HEK293 (cell line): ENCODE results near the gene RABGGTA.

Experiments
- CTCF ChIA-PET: fragments of 350-600 bp; formaldehyde crosslinking; extraction: SDS; loops from one replicate; lab custom pipeline; 2021; ENCODE audit warnings: antibody characterized with exemption; lab: Yijun Ruan, JAX
- POLR2A ChIA-PET: fragments of 300-600 bp; formaldehyde crosslinking; extraction: SDS; loops from one replicate; lab custom pipeline; 2020; ENCODE audit warnings: antibody characterized with exemption, inconsistent platforms; lab: Yijun Ruan, JAX
- H3K27ac ChIP-seq: fragments of 200-500 bp; sonication (Bioruptor generic); 2 replicates; pipeline ENCODE4 v1.5.1; 2014; ENCODE audit warnings: low read depth, low read length, control low read depth, inconsistent platforms; ENCODE audit errors: extremely low read depth
- H3K36me3 ChIP-seq, 2 experiments: fragments of 200-500 bp in 1 of 2; sonication (Bioruptor generic) in 1 of 2; 1 replicate in 1 of 2; 2 replicates in 1 of 2; pipeline ENCODE4 v1.5.1; 2014 to 2017; ENCODE audit warnings: inconsistent platforms in 2 of 2, low read length in 2 of 2; ENCODE audit not compliant: control insufficient read depth in 2 of 2, insufficient read depth in 1 of 2
- H3K4me1 ChIP-seq: fragments of 200-500 bp; sonication (Bioruptor generic); 2 replicates; pipeline ENCODE4 v1.5.1; 2014; ENCODE audit warnings: mild to moderate bottlenecking, low read length, inconsistent platforms; ENCODE audit not compliant: control insufficient read depth, insufficient read depth
- H3K4me3 ChIP-seq: 2 replicates; pipeline ENCODE4 v1.5.1; 2011; ENCODE audit warnings: low read depth, mild to moderate bottlenecking, control low read depth, low read length, moderate library complexity
- H3K9me3 ChIP-seq: fragments of 200-500 bp; sonication (Bioruptor generic); 2 replicates; pipeline ENCODE4 v1.5.1; 2014; ENCODE audit warnings: low read depth, low read length, inconsistent platforms; ENCODE audit not compliant: control insufficient read depth, insufficient read depth
- EGR2 ChIP-seq: fragments of 450-650 bp; formaldehyde crosslinking; IDR thresholded peaks from 2 replicates; pipeline ENCODE4 v1.5.1; 2016; ENCODE audit warnings: low read depth, missing biosample characterization, missing genetic modification characterization
- KLF9 ChIP-seq: fragments of 450-650 bp; formaldehyde crosslinking; IDR thresholded peaks from 2 replicates; pipeline ENCODE4 v1.5.1; 2016; ENCODE audit warnings: missing biosample characterization, missing genetic modification characterization, low read depth
- OVOL3 ChIP-seq: fragments of 450-650 bp; formaldehyde crosslinking; IDR thresholded peaks from 2 replicates; pipeline ENCODE4 v1.5.1; 2016; ENCODE audit warnings: missing biosample characterization, missing genetic modification characterization
- PATZ1 ChIP-seq: fragments of 450-650 bp; formaldehyde crosslinking; IDR thresholded peaks from 2 replicates; pipeline ENCODE4 v1.5.1; 2016; ENCODE audit warnings: missing biosample characterization, missing genetic modification characterization
- SETDB1 ChIP-seq: IDR thresholded peaks from one replicate; pipeline ENCODE4 v1.6.1; 2017; ENCODE audit warnings: mild to moderate bottlenecking, low read length, moderate library complexity, mixed read lengths; ENCODE audit not compliant: insufficient read length
- ZNF112 ChIP-seq: fragments of 450-650 bp; formaldehyde crosslinking; IDR thresholded peaks from 2 replicates; pipeline ENCODE4 v1.5.0; 2017; ENCODE audit warnings: missing biosample characterization, missing genetic modification characterization
- ZNF280D ChIP-seq: fragments of 450-650 bp; formaldehyde crosslinking; IDR thresholded peaks from 2 replicates; pipeline ENCODE4 v1.5.1; 2016; ENCODE audit warnings: missing biosample characterization, missing genetic modification characterization
- ZNF354C ChIP-seq: fragments of 450-650 bp; formaldehyde crosslinking; IDR thresholded peaks from 2 replicates; pipeline ENCODE4 v1.5.1; 2016; ENCODE audit warnings: missing biosample characterization, missing genetic modification characterization, low read depth, borderline replicate concordance
- ZNF404 ChIP-seq: fragments of 450-650 bp; formaldehyde crosslinking; IDR thresholded peaks from 2 replicates; pipeline ENCODE4 v1.5.1; 2017; ENCODE audit warnings: missing biosample characterization, missing genetic modification characterization
- ZNF449 ChIP-seq: fragments of 450-650 bp; formaldehyde crosslinking; IDR thresholded peaks from 2 replicates; pipeline ENCODE4 v1.5.1; 2017; ENCODE audit warnings: missing biosample characterization, mild to moderate bottlenecking, missing genetic modification characterization, moderate library complexity
- ZNF488 ChIP-seq: fragments of 450-650 bp; formaldehyde crosslinking; IDR thresholded peaks from 2 replicates; pipeline ENCODE4 v1.5.1; 2016; ENCODE audit warnings: missing biosample characterization, missing genetic modification characterization
- ZNF548 ChIP-seq: fragments of 450-650 bp; formaldehyde crosslinking; IDR thresholded peaks from 2 replicates; pipeline ENCODE4 v1.5.1; 2016; ENCODE audit warnings: missing biosample characterization, missing genetic modification characterization
- ZNF571 ChIP-seq: fragments of 450-650 bp; formaldehyde crosslinking; IDR thresholded peaks from 2 replicates; pipeline ENCODE4 v1.5.0; 2017; ENCODE audit warnings: missing biosample characterization, missing genetic modification characterization
- ZNF623 ChIP-seq: fragments of 450-650 bp; formaldehyde crosslinking; IDR thresholded peaks from 2 replicates; pipeline ENCODE4 v1.5.1; 2016; ENCODE audit warnings: missing biosample characterization, missing genetic modification characterization
- ZNF670 ChIP-seq: fragments of 450-650 bp; formaldehyde crosslinking; IDR thresholded peaks from 2 replicates; pipeline ENCODE4 v1.5.1; 2016; ENCODE audit warnings: missing biosample characterization, missing genetic modification characterization, low read depth
- ZNF830 ChIP-seq: fragments of 450-650 bp; IDR thresholded peaks from 2 replicates; pipeline ENCODE4 v1.5.0; 2018; ENCODE audit warnings: missing biosample characterization, missing genetic modification characterization, low read depth, mild to moderate bottlenecking, moderate library complexity
- ZSCAN18 ChIP-seq: fragments of 450-650 bp; formaldehyde crosslinking; IDR thresholded peaks from 2 replicates; pipeline ENCODE4 v1.5.1; 2016; ENCODE audit warnings: missing biosample characterization, missing genetic modification characterization
- TF ChIP-seq, protein P1 (sequence below): fragments of 450-650 bp; formaldehyde crosslinking; optimal IDR thresholded peaks from 2 replicates; pipeline ENCODE3; 2016; ENCODE audit warnings: missing biosample characterization, mild to moderate bottlenecking, missing genetic modification characterization

The RABGGTA gene

DNA sequence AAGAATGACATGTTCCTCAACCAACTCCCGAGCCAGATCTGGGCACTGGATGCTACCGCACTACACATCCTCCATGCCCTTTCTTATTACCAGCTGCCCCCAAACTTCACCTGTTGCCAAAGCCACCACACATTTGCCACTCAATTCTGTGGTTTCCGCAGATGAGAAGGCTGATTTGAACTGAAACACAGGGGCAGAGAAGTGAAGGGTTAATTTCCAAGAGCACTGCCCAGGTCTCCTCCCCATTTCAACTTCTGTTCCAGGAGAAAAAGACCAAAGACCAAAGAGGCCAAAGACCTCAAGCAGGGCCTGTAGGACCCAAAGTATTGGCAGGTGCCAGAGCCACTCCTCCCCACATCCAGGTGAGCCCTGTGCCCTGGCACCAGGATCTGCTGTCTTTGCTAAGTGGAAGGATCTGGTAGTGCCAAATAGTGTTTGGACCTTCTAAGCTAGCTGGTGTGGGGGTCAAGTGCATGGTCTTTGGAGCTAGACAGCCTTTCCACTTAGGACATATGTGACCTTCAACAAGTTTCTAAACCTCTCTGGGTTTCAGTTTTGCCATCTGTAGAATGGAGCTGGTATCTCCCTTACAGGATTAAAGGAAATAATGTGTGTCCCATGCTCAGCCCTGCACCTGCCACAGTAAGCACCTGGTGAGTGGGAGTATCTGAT, 20.2 kb upstream of the RABGGTA start:
- no peaks in the 10 kb centered on the region for H3K9me3 ChIP-seq
- ChIA-PET POLR2A (interaction anchor here (0.9 to 2.0 kb wide), 2 partner anchors 21 to 49 kb away, joined by 3 to 8 read pairs; partner anchors contain the start of genes RABGGTA and TINF2), CTCF (interaction anchor here (1.2 to 1.6 kb wide), 3 partner anchors 16 to 140 kb away, joined by 6 to 7 read pairs (median 6); partner anchors contain the start of genes CIDEB and TINF2)
- TF ChIP-seq, protein P1, sequence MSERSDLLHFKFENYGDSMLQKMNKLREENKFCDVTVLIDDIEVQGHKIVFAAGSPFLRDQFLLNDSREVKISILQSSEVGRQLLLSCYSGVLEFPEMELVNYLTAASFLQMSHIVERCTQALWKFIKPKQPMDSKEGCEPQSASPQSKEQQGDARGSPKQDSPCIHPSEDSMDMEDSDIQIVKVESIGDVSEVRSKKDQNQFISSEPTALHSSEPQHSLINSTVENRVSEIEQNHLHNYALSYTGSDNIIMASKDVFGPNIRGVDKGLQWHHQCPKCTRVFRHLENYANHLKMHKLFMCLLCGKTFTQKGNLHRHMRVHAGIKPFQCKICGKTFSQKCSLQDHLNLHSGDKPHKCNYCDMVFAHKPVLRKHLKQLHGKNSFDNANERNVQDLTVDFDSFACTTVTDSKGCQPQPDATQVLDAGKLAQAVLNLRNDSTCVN (tag by site-specific recombination), result no peak
- TF ChIP-seq EGR2 (tag by site-specific recombination), result no peak
- no peak for TF ChIP-seq ZSCAN18 (tag by site-specific recombination)
- no peak for TF ChIP-seq ZNF280D (tag by site-specific recombination)
- no peak for TF ChIP-seq ZNF112
- no peak for TF ChIP-seq ZNF571 (tag by site-specific recombination)
- no peak for TF ChIP-seq ZNF548
- no peak for TF ChIP-seq SETDB1
- no peak for TF ChIP-seq OVOL3 (tag by site-specific recombination)
- TF ChIP-seq PATZ1 (tag by site-specific recombination), result no peak
- no peak for TF ChIP-seq ZNF670 (tag by site-specific recombination)
- no peak for TF ChIP-seq ZNF623 (tag by site-specific recombination)
- TF ChIP-seq ZNF404 (tag by site-specific recombination), result no peak
- no peak for TF ChIP-seq ZNF449 (tag by site-specific recombination)
- no peak overlapping the region for H3K27ac ChIP-seq
- peaks cover under 1% of the 10 kb centered on the region; the same call in 1 of the 2 replicates for H3K4me1 ChIP-seq
- H3K36me3 ChIP-seq, result peaks cover 10 to 56% of the 10 kb centered on the region in 2 experiments
- no peak overlapping the region for H3K4me3 ChIP-seq

GRCh38 chr14:24290746-24291145, 19.3 kb upstream of the RABGGTA start:
- H3K27ac ChIP-seq, result no peak overlapping the region
- TF ChIP-seq ZNF488 (tag by site-specific recombination), result no peak
- TF ChIP-seq ZNF830 (tag by site-specific recombination), result no peak
- no peak for TF ChIP-seq KLF9 (tag by site-specific recombination)
- TF ChIP-seq ZNF354C, result no peak
- TF ChIP-seq, all 188 proteins: peak for 0
- no peaks in the 10 kb centered on the region for H3K4me1 ChIP-seq
- POLR2A ChIA-PET, result no interaction called here
- peaks cover 10 to 48% of the 10 kb centered on the region in 2 experiments for H3K36me3 ChIP-seq
- no peak overlapping the region for H3K4me3 ChIP-seq
- no peaks in the 10 kb centered on the region for H3K9me3 ChIP-seq
- CTCF ChIA-PET, result interaction anchor here (0.7 to 2.0 kb wide), 3 partner anchors 17 to 48 kb away, joined by 3 to 7 read pairs (median 6); partner anchors contain the start of genes CIDEB and TINF2
